Hepatocyte (in vitro differentiated cells): ENCODE measurements around the gene FAM156A.

Experiments used
- CTCF ChIP-seq: fragments of 200-600 bp; sonication (generic); IDR thresholded peaks from 2 replicates; pipeline ENCODE4 v1.5.1; 2016; ENCODE audit warnings: antibody characterized with exemption, mild to moderate bottlenecking; ENCODE audit not compliant: poor library complexity
- EZH2 ChIP-seq: fragments of 200-600 bp; sonication (generic); IDR thresholded peaks from 2 replicates; pipeline ENCODE4 v1.6.1; 2016; ENCODE audit warnings: antibody characterized with exemption, mild to moderate bottlenecking, borderline replicate concordance

- TF ChIP-seq CTCF (peak; percentile 41), EZH2 (no peak)
Measured at GRCh38 chrX:52995135-52995986, 37.0 kb upstream of the FAM156A start.
